OCI-LY7 (cell line): ENCODE results near the gene ADARB2.

ENCODE experiments used
- CTCF ChIP-seq: fragments of 200-600 bp; sonication (generic); conservative IDR thresholded peaks from 2 replicates; pipeline ENCODE4 v1.5.1; 2014; ENCODE audit warnings: mild to moderate bottlenecking, antibody characterized with exemption, low read length, moderate library complexity, mixed read lengths
- EZH2phosphoT487 ChIP-seq: fragments of 200-600 bp; sonication (generic); IDR thresholded peaks from 2 replicates; pipeline ENCODE4 v1.6.1; 2018; ENCODE audit warnings: low read depth, borderline replicate concordance, mild to moderate bottlenecking, mixed run types, antibody characterized with exemption, low read length, moderate library complexity, mixed read lengths

GRCh38 chr10:1495915-1496517, 241.3 kb downstream of the ADARB2 start:
- TF ChIP-seq CTCF = no peak
- no peak for TF ChIP-seq EZH2phosphoT487
